Activated T-cell treated with anti-CD3 and anti-CD28 coated beads for 1 hour (primary cell): ENCODE results near the gene SUSD4.

ENCODE experiments used
- DNase-seq: peaks from one replicate; pipeline ENCODE4 v3.0.0-alpha.2; 2020; ENCODE audit warnings: low read depth

Gene SUSD4

DNA sequence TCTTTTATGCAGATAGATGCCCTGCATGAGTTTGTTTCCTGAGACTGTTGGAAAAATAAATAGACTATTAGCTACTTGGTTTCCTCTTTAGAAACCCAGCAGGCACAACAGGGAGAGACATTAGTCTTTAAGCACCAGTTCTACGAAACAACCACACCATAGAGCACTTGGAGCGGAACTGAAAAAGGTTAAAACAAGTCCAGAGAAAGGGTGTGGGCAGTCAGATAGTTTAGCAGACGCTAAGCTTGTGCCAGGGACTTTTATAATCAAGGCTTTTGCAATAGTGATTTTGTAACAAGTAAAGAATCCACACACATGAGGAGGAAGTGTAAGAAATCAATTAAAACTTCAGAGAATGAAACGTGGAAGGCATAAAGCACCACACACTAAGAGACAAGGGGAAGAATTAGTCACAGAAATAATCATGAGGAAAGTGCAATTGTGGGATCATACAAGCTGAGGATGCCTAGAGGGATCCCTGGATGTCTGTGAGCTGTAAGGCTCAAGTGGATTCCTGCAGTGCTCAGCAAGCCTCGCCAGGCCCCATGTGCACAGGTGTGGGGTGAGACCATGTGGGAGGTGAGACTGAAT, 183.2 kb downstream of the SUSD4 start:
- no peak for DNase-seq

DNA sequence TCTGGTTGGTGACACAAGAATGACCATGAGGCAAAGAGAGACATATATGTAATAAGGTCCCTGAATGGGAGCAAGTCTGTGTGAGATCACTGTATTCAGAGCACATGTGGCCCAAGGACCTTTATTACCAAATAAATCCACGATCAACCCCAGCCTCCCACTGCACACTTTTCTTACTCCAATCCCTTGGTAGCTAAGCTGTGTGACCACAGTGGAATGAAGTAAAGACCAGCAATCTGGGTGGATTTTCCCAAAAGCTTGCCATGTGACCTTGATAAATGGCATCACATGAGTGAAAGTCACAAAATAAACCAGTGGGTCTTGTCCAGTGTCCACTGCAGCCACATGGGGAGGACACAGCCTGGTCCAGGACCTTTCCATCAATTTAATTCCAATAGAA, 184.2 kb downstream of the SUSD4 start:
- no peak for DNase-seq

DNA sequence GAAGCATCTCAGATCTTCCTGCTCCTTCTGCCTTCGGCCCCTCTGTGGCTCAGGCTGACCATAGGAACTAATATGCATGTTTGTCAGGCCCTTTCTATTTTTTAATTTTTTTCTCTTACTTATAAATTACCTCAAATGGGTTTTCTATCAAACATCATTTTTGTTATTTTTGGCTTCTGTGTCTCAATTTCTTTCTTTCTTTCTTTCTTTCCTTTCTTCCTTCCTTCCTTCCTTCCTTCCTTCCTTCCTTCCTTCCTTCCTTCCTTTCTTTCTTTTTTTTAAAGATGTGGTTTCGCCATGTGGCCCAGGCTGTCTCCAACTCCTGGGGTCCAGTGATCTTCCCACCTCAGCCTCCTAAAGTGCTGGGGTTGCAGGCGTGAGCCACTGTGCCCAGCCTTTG, 184.7 kb downstream of the SUSD4 start:
- DNase-seq, result no peak

DNA sequence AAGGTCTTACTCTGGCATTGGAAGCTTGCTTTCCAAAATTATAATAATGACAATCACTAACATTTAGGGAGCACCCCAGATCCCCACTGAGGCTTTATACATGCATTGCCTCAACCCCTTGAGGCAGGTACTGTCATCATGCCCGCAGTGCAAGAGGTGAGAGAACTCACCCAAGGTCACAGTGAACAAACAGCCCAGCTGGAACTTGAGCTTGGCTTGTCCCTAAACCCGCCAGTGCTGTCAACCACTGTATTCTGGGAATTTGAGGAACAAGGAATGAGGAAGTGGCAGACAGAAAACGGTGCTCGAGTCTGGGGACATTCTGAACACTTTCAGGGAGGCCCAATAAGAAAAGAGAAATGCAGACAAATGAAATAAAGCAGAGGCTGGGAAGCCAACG, 186.3 kb downstream of the SUSD4 start:
- DNase-seq, result no peak

DNA sequence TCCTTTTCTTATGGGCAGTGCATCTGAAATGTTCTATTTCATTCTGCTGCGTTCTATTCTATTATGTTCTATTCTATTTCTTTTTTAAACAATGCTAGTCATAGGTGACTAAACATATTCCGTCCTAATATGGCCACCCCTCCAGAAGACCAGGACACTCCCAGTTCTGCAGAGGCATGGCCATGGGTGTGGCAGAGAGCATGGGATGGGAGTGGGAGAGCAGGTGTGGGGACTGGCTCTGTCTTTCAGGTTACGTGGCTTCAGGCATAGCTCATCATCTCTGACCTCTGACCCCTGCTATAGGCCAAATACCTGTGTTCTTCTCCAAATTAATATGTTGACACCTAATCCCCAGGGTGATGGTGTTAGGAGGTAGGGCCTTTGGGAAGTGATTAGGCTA, 187.5 kb downstream of the SUSD4 start:
- no peak for DNase-seq

DNA sequence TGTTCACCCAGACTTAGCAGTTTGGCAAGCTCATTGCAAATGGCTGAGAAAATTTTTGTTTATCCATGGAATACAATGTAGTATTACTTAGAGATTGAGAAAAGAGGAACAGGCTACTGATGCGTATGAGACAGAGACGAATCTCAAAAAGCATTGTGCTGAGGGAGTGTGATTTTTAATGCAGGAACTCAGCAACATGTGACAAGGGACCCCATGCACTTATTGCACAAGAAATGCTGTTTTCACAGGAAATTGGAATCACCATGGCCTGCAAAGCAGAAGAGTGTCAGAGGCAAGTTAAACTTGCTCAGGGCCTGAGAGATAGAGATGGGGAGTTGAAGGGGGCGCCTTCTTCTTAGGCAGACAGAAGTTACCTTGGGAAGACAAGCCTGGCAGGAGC, 188.3 kb downstream of the SUSD4 start:
- DNase-seq, result no peak

DNA sequence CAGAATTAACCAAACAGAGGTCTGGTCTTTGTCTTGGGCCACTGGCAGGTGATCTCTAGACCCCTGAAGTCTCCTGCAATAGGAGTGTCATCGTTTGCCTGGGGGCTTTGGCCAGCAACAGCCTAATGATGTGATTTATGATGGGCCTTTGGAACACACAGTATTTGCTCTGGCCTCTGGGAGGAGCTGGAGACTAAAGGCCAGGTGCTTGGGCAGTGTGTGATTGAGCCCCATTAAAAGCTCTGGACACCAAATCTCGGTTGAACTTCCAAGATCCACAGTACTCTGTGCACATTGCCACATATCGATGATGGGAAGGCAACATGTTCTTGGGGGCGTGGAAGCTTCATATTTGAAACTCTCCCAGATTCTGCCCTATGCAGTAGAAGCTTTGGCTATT, 188.9 kb downstream of the SUSD4 start:
- DNase-seq, result no peak
